Ishikawa (cell line): ENCODE data around the gene NRCAM.

Source experiments
- CEBPB ChIP-seq: IDR thresholded peaks from 2 replicates; pipeline ENCODE4 v1.6.1; 2012
- CREB1 ChIP-seq: IDR thresholded peaks from 2 replicates; pipeline ENCODE4 v1.6.1; 2012; ENCODE audit warnings: low read depth
- EP300 ChIP-seq: IDR thresholded peaks from 2 replicates; pipeline ENCODE4 v1.6.1; 2012; ENCODE audit warnings: borderline replicate concordance
- FOXM1 ChIP-seq: IDR thresholded peaks from 2 replicates; pipeline ENCODE4 v1.6.1; 2012; ENCODE audit warnings: low read depth, borderline replicate concordance
- NFIC ChIP-seq: IDR thresholded peaks from 2 replicates; pipeline ENCODE4 v1.6.1; 2012
- RAD21 ChIP-seq: IDR thresholded peaks from 2 replicates; pipeline ENCODE4 v1.6.1; 2012; ENCODE audit warnings: low read depth
- TAF1 ChIP-seq: IDR thresholded peaks from 2 replicates; pipeline ENCODE4 v1.6.1; 2012; ENCODE audit warnings: low read depth, mild to moderate bottlenecking
- TEAD4 ChIP-seq: IDR thresholded peaks from 2 replicates; pipeline ENCODE4 v1.6.1; 2012
- YY1 ChIP-seq: IDR thresholded peaks from 2 replicates; pipeline ENCODE4 v1.6.1; 2012; ENCODE audit warnings: low read depth
- TF ChIP-seq, protein P1 (sequence below): IDR thresholded peaks from 2 replicates; pipeline ENCODE4 v1.6.1; 2012

DNA sequence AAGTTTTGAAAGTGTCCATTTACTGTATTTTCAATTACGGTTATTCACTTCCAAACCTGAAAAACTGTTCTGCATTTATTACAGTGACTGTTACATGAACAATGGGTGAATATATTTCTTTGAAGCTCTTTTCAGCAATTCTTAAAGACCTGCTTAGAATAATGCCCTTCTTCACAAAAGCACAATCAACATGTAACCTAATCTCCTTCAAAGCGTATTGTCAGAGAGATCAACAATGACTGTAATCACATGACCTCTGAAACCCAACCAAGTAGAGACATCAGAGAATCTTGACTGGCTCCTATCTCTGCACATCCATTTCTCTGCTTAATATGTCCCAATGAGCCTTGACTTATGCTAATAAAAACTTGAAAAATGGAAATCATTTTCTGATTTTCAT lies 126.7 kb downstream of the NRCAM start:
- TF ChIP-seq, protein P1, sequence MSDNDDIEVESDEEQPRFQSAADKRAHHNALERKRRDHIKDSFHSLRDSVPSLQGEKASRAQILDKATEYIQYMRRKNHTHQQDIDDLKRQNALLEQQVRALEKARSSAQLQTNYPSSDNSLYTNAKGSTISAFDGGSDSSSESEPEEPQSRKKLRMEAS: no peak
- no peak for TF ChIP-seq YY1
- TF ChIP-seq TAF1: no peak
- no peak for TF ChIP-seq RAD21
- no peak for TF ChIP-seq CEBPB
- no peak for TF ChIP-seq NFIC
- TF ChIP-seq FOXM1: no peak
- TF ChIP-seq EP300: no peak
- TF ChIP-seq TEAD4: no peak
- TF ChIP-seq CREB1: no peak
